Subcutaneous abdominal adipose tissue (tissue), 5 donors: ENCODE measurements around the gene REXO4.

Experiments used
- H3K27ac ChIP-seq: one replicate; pipeline ENCODE4 v1.7.0; 2013; ENCODE audit warnings: low read depth, mild to moderate bottlenecking, inconsistent platforms, low read length, moderate library complexity
- H3K27me3 ChIP-seq, 5 donors: one replicate each; pipeline ENCODE4 v1.7.0; 2013; ENCODE audit warnings: low read length in 5 of 5, inconsistent platforms in 1 of 5; ENCODE audit not compliant: control insufficient read depth in 5 of 5, insufficient read depth in 4 of 5
- H3K36me3 ChIP-seq, 5 donors: one replicate each; pipeline ENCODE4 v1.7.0; 2013; ENCODE audit warnings: low read length in 5 of 5; ENCODE audit not compliant: control insufficient read depth in 5 of 5, insufficient read depth in 5 of 5
- H3K4me1 ChIP-seq, 5 donors: one replicate each; pipeline ENCODE4 v1.7.0; 2013; ENCODE audit warnings: low read length in 5 of 5, mild to moderate bottlenecking in 3 of 5, moderate library complexity in 1 of 5; ENCODE audit not compliant: control insufficient read depth in 5 of 5, insufficient read depth in 5 of 5
- H3K4me3 ChIP-seq, 5 donors: one replicate each; pipeline ENCODE4 v1.7.0; 2013; ENCODE audit warnings: low read length in 5 of 5, low read depth in 1 of 5
- H3K9ac ChIP-seq, 5 donors: one replicate each; pipeline ENCODE4 v1.7.0; 2013; ENCODE audit warnings: low read length in 5 of 5, mild to moderate bottlenecking in 4 of 5, moderate library complexity in 3 of 5
- H3K9me3 ChIP-seq, 5 donors: one replicate each; pipeline ENCODE4 v1.7.0; 2013; ENCODE audit warnings: low read length in 5 of 5; ENCODE audit not compliant: control insufficient read depth in 5 of 5
- donor health status: healthy.
- donor health status: healthy.
- donor health status: healthy.
- donor health status: healthy.
- donor health status: healthy.

The REXO4 gene

DNA sequence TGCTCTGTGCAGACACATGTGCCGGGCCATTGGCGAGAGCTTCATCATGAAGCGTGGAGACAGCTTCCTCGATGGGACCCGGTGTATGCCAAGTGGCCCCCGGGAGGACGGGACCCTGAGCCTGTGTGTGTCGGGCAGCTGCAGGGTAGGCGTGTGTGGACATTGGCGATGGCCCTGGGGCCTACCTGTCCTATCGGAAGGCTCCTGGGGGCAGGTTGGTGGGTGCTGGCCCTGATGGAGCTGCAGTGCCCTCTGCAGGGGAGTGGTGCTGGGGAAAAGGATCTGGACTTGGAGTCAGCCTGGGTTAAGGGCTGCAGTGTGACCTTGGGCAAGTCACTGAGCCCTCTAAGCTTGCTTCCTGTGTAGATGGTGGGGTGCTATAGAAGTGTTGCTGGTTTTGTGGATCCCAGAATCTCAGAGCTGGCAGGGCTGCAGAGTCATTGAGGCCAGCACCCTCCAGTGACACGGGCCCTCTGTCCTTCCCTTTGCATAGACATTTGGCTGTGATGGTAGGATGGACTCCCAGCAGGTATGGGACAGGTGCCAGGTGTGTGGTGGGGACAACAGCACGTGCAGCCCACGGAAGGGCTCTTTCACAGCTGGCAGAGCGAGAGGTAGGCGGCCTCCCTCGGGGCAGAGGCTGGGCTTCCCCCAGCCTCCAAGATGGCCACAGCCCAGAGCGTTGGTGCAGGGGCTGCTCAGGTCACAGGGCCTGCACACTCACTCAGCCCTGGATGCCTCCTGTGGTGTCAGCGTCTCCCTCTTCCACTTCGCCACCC lies 20.1 kb upstream of the REXO4 start:
- Histone ChIP-seq H3K9me3 (no peaks in the 10 kb centered on the region), H3K9ac (no peak overlapping the region), H3K4me3 (no peak overlapping the region), H3K27me3 (no peaks in the 10 kb centered on the region), H3K4me1 (no peaks in the 10 kb centered on the region), H3K36me3 (peaks cover 0 to 4% (median 0%) of the 10 kb centered on the region in 5 donors), H3K27ac (no peak overlapping the region)

- Histone ChIP-seq H3K27ac (no peak overlapping the region), H3K36me3 (peaks cover 0 to 4% (median 0%) of the 10 kb centered on the region in 5 donors), H3K4me3 (no peak overlapping the region), H3K9me3 (no peaks in the 10 kb centered on the region), H3K9ac (no peak overlapping the region), H3K27me3 (no peaks in the 10 kb centered on the region), H3K4me1 (no peaks in the 10 kb centered on the region)
Measured at GRCh38 chr9:133436681-133437080, 18.9 kb upstream of the REXO4 start.

DNA sequence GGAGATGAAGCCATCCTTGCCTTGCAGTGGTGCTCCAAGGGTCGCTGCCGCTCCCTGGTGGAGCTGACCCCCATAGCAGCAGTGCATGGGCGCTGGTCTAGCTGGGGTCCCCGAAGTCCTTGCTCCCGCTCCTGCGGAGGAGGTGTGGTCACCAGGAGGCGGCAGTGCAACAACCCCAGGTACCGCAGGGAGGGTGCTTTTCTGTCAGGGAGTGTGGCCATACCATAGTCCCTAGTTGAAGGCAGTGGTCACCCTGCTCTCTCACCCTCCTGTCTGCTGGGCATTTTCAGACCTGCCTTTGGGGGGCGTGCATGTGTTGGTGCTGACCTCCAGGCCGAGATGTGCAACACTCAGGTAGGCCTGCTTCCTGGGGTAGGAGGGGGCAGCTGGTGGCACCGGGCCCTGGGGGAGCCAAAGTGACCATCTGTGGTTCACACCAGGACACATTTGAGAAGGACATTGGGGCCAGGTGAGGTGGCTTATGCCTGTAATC lies 15.6 kb upstream of the REXO4 start:
- H3K27ac ChIP-seq, result no peak overlapping the region
- peaks cover 0 to 8% (median 5%) of the 10 kb centered on the region in 5 donors for H3K27me3 ChIP-seq
- H3K4me1 ChIP-seq, result peaks cover 0 to 4% (median 0%) of the 10 kb centered on the region in 5 donors
- H3K4me3 ChIP-seq, result no peak overlapping the region
- no peaks in the 10 kb centered on the region for H3K9me3 ChIP-seq
- H3K36me3 ChIP-seq, result no peaks in the 10 kb centered on the region
- no peak overlapping the region for H3K9ac ChIP-seq

- H3K27ac ChIP-seq, result no peak overlapping the region
- peaks cover 0 to 8% (median 0%) of the 10 kb centered on the region in 5 donors for H3K36me3 ChIP-seq
- no peak overlapping the region for H3K9ac ChIP-seq
- H3K4me1 ChIP-seq, result peaks cover 0 to 7% (median 0%) of the 10 kb centered on the region in 5 donors
- H3K9me3 ChIP-seq, result no peaks in the 10 kb centered on the region
- H3K27me3 ChIP-seq, result peaks cover 4 to 23% (median 21%) of the 10 kb centered on the region in 5 donors
- no peak overlapping the region for H3K4me3 ChIP-seq
Measured at GRCh38 chr9:133430244-133430643, 12.4 kb upstream of the REXO4 start.

- H3K4me3 ChIP-seq, result no peak overlapping the region
- peaks cover 4 to 23% (median 21%) of the 10 kb centered on the region in 5 donors for H3K27me3 ChIP-seq
- no peak overlapping the region for H3K9ac ChIP-seq
Measured at GRCh38 chr9:133429641-133430161, 11.9 kb upstream of the REXO4 start.

DNA sequence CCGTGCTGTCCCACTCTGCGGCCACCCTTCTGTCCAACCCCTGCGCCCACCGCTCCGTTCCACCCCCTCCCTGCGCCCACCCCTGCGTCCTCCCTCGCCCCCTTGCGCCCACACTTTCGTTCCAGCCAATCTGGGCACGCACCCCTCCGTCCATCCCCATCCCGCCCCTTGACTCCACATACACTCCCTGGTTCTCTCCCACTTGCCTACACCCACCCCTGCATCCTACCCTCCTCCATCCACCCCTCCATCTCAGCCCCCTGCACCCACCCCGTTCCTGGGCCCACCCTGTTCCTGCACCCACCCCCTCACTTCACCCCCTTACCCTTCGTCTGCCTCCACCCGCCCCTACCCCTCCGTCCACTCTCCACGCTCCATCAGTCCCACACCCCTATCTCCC lies 11.4 kb upstream of the REXO4 start:
- H3K27ac ChIP-seq, result no peak overlapping the region
- peaks cover 0 to 7% (median 0%) of the 10 kb centered on the region in 5 donors for H3K4me1 ChIP-seq
- H3K4me3 ChIP-seq, result no peak overlapping the region
- no peak overlapping the region for H3K9ac ChIP-seq
- peaks cover 4 to 27% (median 21%) of the 10 kb centered on the region in 5 donors for H3K27me3 ChIP-seq
- H3K9me3 ChIP-seq, result no peaks in the 10 kb centered on the region
- peaks cover 0 to 8% (median 0%) of the 10 kb centered on the region in 5 donors for H3K36me3 ChIP-seq

More at GRCh38 chr9:133429641-133430161, 11.9 kb upstream of the REXO4 start:
- peaks cover 0 to 8% (median 0%) of the 10 kb centered on the region in 5 donors for H3K36me3 ChIP-seq
- H3K27ac ChIP-seq, result no peak overlapping the region
- peaks cover 0 to 7% (median 0%) of the 10 kb centered on the region in 5 donors for H3K4me1 ChIP-seq
- no peaks in the 10 kb centered on the region for H3K9me3 ChIP-seq

- peaks cover 0 to 8% (median 0%) of the 10 kb centered on the region in 5 donors for H3K36me3 ChIP-seq
- H3K4me3 ChIP-seq, result no peak overlapping the region
- H3K27me3 ChIP-seq, result peaks cover 4 to 29% (median 21%) of the 10 kb centered on the region in 5 donors
- no peaks in the 10 kb centered on the region for H3K9me3 ChIP-seq
- H3K27ac ChIP-seq, result no peak overlapping the region
- H3K4me1 ChIP-seq, result peaks cover 0 to 7% (median 0%) of the 10 kb centered on the region in 5 donors
- no peak overlapping the region for H3K9ac ChIP-seq
Measured at GRCh38 chr9:133428617-133429101, 10.8 kb upstream of the REXO4 start.

- no peak overlapping the region for H3K4me3 ChIP-seq
- H3K9ac ChIP-seq, result no peak overlapping the region
- no peaks in the 10 kb centered on the region for H3K9me3 ChIP-seq
- no peak overlapping the region for H3K27ac ChIP-seq
- peaks cover 4 to 29% (median 21%) of the 10 kb centered on the region in 5 donors for H3K27me3 ChIP-seq
- peaks cover 0 to 7% (median 0%) of the 10 kb centered on the region in 5 donors for H3K4me1 ChIP-seq
- H3K36me3 ChIP-seq, result peaks cover 0 to 8% (median 0%) of the 10 kb centered on the region in 5 donors
Measured at GRCh38 chr9:133427658-133428348, 10.0 kb upstream of the REXO4 start.

DNA sequence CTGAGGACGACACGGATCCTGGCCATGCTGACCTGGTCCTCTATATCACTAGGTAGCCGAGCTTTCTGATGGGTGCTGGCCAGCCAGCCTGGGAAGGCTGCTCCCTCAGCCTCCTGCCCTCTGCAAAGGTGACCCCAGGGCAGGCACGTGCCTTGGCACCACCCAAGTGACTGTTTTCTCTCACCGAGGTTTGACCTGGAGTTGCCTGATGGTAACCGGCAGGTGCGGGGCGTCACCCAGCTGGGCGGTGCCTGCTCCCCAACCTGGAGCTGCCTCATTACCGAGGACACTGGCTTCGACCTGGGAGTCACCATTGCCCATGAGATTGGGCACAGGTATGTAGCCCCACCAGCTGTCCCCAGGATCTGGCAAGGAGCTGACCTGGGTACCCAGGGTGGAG lies 8.2 kb upstream of the REXO4 start:
- H3K27ac ChIP-seq, result no peak overlapping the region
- H3K4me1 ChIP-seq, result peaks cover 0 to 7% (median 0%) of the 10 kb centered on the region in 5 donors

More for the DNA sequence above, 8.2 kb upstream of the REXO4 start:
- H3K9ac ChIP-seq, result no peak overlapping the region
- H3K9me3 ChIP-seq, result no peaks in the 10 kb centered on the region
- peaks cover 4 to 29% (median 21%) of the 10 kb centered on the region in 5 donors for H3K27me3 ChIP-seq
- H3K36me3 ChIP-seq, result peaks cover 0 to 8% (median 0%) of the 10 kb centered on the region in 5 donors
- H3K4me3 ChIP-seq, result no peak overlapping the region
